SU-DHL-6 (cell line): Measurements from ENCODE around the gene LRRC4C.

Experiments
- H2AFZ ChIP-seq: fragments of 200-600 bp; sonication (generic); 2 replicates; pipeline ENCODE4 v1.6.1; 2014; ENCODE audit warnings: low read depth, mild to moderate bottlenecking, moderate library complexity, mixed read lengths, antibody characterized with exemption, low read length; ENCODE audit not compliant: severe bottlenecking
- H3F3A ChIP-seq: fragments of 200-600 bp; shearing (Covaris generic); 2 replicates; pipeline ENCODE4 v1.6.0; 2016; ENCODE audit warnings: antibody characterized with exemption, mild to moderate bottlenecking; ENCODE audit not compliant: insufficient read depth
- H3K27ac ChIP-seq: fragments of 200-600 bp; sonication (generic); 2 replicates; pipeline ENCODE4 v1.5.1; 2016; ENCODE audit warnings: low read depth, mild to moderate bottlenecking, low read length, moderate library complexity, mixed read lengths
- H3K27me3 ChIP-seq: fragments of 200-600 bp; sonication (generic), shearing (Covaris generic); 2 replicates; pipeline ENCODE4 v1.6.0; 2014; ENCODE audit warnings: mild to moderate bottlenecking, low read length
- H3K36me3 ChIP-seq: fragments of 200-600 bp; sonication (generic); 2 replicates; pipeline ENCODE4 v1.6.1; 2014; ENCODE audit warnings: mild to moderate bottlenecking, low read length, mixed read lengths
- H3K4me2 ChIP-seq: fragments of 300-600, 200-600 bp; shearing (Covaris generic), sonication (generic); 2 replicates; pipeline ENCODE4 v1.6.0; 2014; ENCODE audit warnings: low read length, low read depth, mild to moderate bottlenecking; ENCODE audit not compliant: poor library complexity, severe bottlenecking
- H3K4me3 ChIP-seq: fragments of 200-600 bp; sonication (generic); 2 replicates; pipeline ENCODE4 v1.5.1; 2014; ENCODE audit warnings: antibody characterized with exemption, low read length, mild to moderate bottlenecking, mixed read lengths; ENCODE audit not compliant: insufficient read depth, poor library complexity, severe bottlenecking
- H3K79me2 ChIP-seq: fragments of 200-600 bp; sonication (generic); 2 replicates; pipeline ENCODE4 v1.6.1; 2014; ENCODE audit warnings: mild to moderate bottlenecking, low read length, moderate library complexity; ENCODE audit not compliant: insufficient read depth
- H3K9ac ChIP-seq: fragments of 200-600 bp; sonication (generic); 2 replicates; pipeline ENCODE4 v1.7.0; 2014; ENCODE audit warnings: mild to moderate bottlenecking, low read length
- H3K9me2 ChIP-seq: fragments of 200-600 bp; sonication (generic); replicated peaks from 2 replicates; pipeline ENCODE4 v1.6.1; 2014; ENCODE audit warnings: low read length; ENCODE audit not compliant: insufficient read depth
- H3K9me3 ChIP-seq: fragments of 200-600 bp; sonication (generic); 2 replicates; pipeline ENCODE4 v1.6.1; 2014; ENCODE audit warnings: low read length, mixed read lengths; ENCODE audit not compliant: insufficient read depth
- H4K20me1 ChIP-seq: fragments of 200-600 bp; sonication (generic); 2 replicates; pipeline ENCODE4 v1.6.1; 2014; ENCODE audit warnings: low read depth, mild to moderate bottlenecking, antibody characterized with exemption, low read length, moderate library complexity, mixed read lengths
- CTCF ChIP-seq: fragments of 200-600 bp; sonication (generic); IDR thresholded peaks from one replicate; pipeline ENCODE4 v1.5.1; 2017; ENCODE audit warnings: antibody characterized with exemption, mild to moderate bottlenecking, low read length, moderate library complexity; ENCODE audit not compliant: insufficient read depth, poor library complexity, severe bottlenecking
- EZH2phosphoT487 ChIP-seq: fragments of 200-600 bp; sonication (generic), shearing (Covaris generic); conservative IDR thresholded peaks from 2 replicates; pipeline ENCODE4 v1.6.1; 2018; ENCODE audit warnings: mild to moderate bottlenecking, antibody characterized with exemption, low read length, moderate library complexity, mixed read lengths

The LRRC4C gene

GRCh38 chr11:41053894-41054293 lies 405.6 kb downstream of the LRRC4C start:
- Histone ChIP-seq H3K4me3 (no peak overlapping the region), H3K27ac (no peak overlapping the region), H3K36me3 (no peaks in the 10 kb centered on the region), H3K9me3 (no peaks in the 10 kb centered on the region), H3K4me2 (no peak overlapping the region), H3K79me2 (no peaks in the 10 kb centered on the region), H4K20me1 (no peaks in the 10 kb centered on the region), H3K9me2 (no peaks in the 10 kb centered on the region), H2AFZ (no peak overlapping the region), H3F3A (no peaks in the 10 kb centered on the region), H3K9ac (no peak overlapping the region), H3K27me3 (no peaks in the 10 kb centered on the region)
- TF ChIP-seq CTCF (no peak), EZH2phosphoT487 (no peak)

- Histone ChIP-seq H4K20me1 (no peaks in the 10 kb centered on the region), H3K4me3 (no peak overlapping the region), H2AFZ (no peak overlapping the region), H3F3A (no peaks in the 10 kb centered on the region), H3K9me3 (no peaks in the 10 kb centered on the region), H3K36me3 (no peaks in the 10 kb centered on the region), H3K27me3 (no peaks in the 10 kb centered on the region), H3K4me2 (no peak overlapping the region), H3K27ac (no peak overlapping the region), H3K9me2 (no peaks in the 10 kb centered on the region), H3K9ac (no peak overlapping the region), H3K79me2 (no peaks in the 10 kb centered on the region)
- TF ChIP-seq EZH2phosphoT487 (no peak), CTCF (no peak)
Measured at GRCh38 chr11:41051919-41052635, 407.4 kb downstream of the LRRC4C start.

- no peak for TF ChIP-seq EZH2phosphoT487
- no peak for TF ChIP-seq CTCF
- no peaks in the 10 kb centered on the region for H3K9me2 ChIP-seq
- no peaks in the 10 kb centered on the region for H4K20me1 ChIP-seq
- H3K4me3 ChIP-seq: no peak overlapping the region
- H3K36me3 ChIP-seq: no peaks in the 10 kb centered on the region
- H3K9ac ChIP-seq: no peak overlapping the region
- H3F3A ChIP-seq: no peaks in the 10 kb centered on the region
- no peak overlapping the region for H3K4me2 ChIP-seq
- no peak overlapping the region for H2AFZ ChIP-seq
- no peak overlapping the region for H3K27ac ChIP-seq
- no peaks in the 10 kb centered on the region for H3K27me3 ChIP-seq
- H3K79me2 ChIP-seq: no peaks in the 10 kb centered on the region
- H3K9me3 ChIP-seq: no peaks in the 10 kb centered on the region
Measured at GRCh38 chr11:41050791-41051190, 408.7 kb downstream of the LRRC4C start.
